SK-N-SH treated with all-trans-retinoic acid at 6 μM for 48 hours (cell line): Measurements from ENCODE around the gene ROBO3.

ENCODE experiments used
- TCF4 ChIP-seq: fragments of 250-450 bp; sonication (Bioruptor Pico); IDR thresholded peaks from 2 replicates; pipeline ENCODE4 v1.8.0; 2021; ENCODE audit warnings: mild to moderate bottlenecking, moderate library complexity, borderline replicate concordance
- ZFP30 ChIP-seq: fragments of 450-650 bp; formaldehyde crosslinking; IDR thresholded peaks from 2 replicates; pipeline ENCODE4 v1.5.0; 2022; ENCODE audit warnings: mild to moderate bottlenecking, moderate library complexity

DNA sequence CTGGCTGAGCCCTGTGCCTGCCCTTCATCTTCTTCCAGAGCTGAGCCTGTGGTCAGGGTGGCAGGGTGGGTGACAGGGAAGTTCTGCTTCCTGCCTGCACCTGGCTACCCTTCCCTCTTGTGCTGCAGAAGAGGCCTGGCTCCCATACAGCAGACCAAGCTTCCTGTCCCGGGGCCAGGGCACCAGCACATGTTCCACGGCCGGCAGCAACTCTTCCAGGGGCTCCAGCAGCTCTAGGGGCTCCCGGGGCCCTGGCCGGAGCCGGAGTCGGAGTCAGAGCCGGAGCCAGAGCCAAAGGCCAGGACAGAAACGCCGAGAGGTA is 15.0 kb downstream of the ROBO3 start:
- TF ChIP-seq TCF4 (CRISPR knock-in tag) = no peak
- no peak for TF ChIP-seq ZFP30 (CRISPR knock-in tag)
